Stimulated activated naive B cell treated with anti-CD40 and anti-IgM and Interleukin-4, amounts not matched to agents 10 μg/mL and 1 μg/mL and 100 μg/mL, for 72 hours (primary cell): ENCODE results near the gene OLA1.

Experiments
- ATAC-seq, 2 donors: fragments of 150-1000 bp; cut with Tn5 transposase; replicated peaks; 2 replicates each; pipeline ENCODE4 v1.10.0; 2021; ENCODE audit warnings: moderate library complexity in 1 of 2
- DNase-seq: peaks from one replicate; pipeline ENCODE4 v3.0.0; 2021
- H3K27ac Mint-ChIP-seq: one replicate; pipeline ENCODE4 v1.8.0; 2022; ENCODE audit warnings: mild to moderate bottlenecking, mixed read lengths
- H3K27me3 Mint-ChIP-seq, 2 donors: one replicate each; pipeline ENCODE4 v1.8.0; 2022; ENCODE audit warnings: mixed read lengths in 2 of 2
- H3K36me3 Mint-ChIP-seq, 2 donors: one replicate each; pipeline ENCODE4 v1.8.0; 2022; ENCODE audit warnings: mixed read lengths in 2 of 2, mild to moderate bottlenecking in 1 of 2
- H3K4me1 Mint-ChIP-seq, 2 donors: one replicate each; pipeline ENCODE4 v1.8.0; 2022; ENCODE audit warnings: mixed read lengths in 2 of 2, mild to moderate bottlenecking in 1 of 2
- H3K4me3 Mint-ChIP-seq, 2 donors: one replicate each; pipeline ENCODE4 v1.8.0; 2022; ENCODE audit warnings: mild to moderate bottlenecking in 2 of 2, mixed read lengths in 2 of 2, moderate library complexity in 1 of 2
- H3K9me3 Mint-ChIP-seq, 2 donors: one replicate each; pipeline ENCODE4 v1.8.0; 2022; ENCODE audit warnings: mixed read lengths in 2 of 2, mild to moderate bottlenecking in 1 of 2

The OLA1 gene

GRCh38 chr2:174049895-174050294 lies 198.4 kb downstream of the OLA1 start:
- Mint-ChIP-seq H3K36me3 (no peaks in the 10 kb centered on the region), H3K27ac (no peak overlapping the region), H3K27me3 (peaks cover 5 to 10% of the 10 kb centered on the region in 2 donors), H3K4me1 (peaks cover 0 to under 1% of the 10 kb centered on the region in 2 donors), H3K9me3 (peaks cover 0 to 2% of the 10 kb centered on the region in 2 donors), H3K4me3 (no peak overlapping the region)
- DNase-seq: no peak
- no peak for ATAC-seq

GRCh38 chr2:174048243-174048642 lies 200.1 kb downstream of the OLA1 start:
- Mint-ChIP-seq H3K9me3 (peaks cover 0 to 2% of the 10 kb centered on the region in 2 donors), H3K4me1 (peaks cover 5 to 6% of the 10 kb centered on the region in 2 donors), H3K27me3 (peaks cover 4 to 5% of the 10 kb centered on the region in 2 donors), H3K27ac (no peak overlapping the region), H3K36me3 (no peaks in the 10 kb centered on the region), H3K4me3 (no peak overlapping the region)
- ATAC-seq (no peak), DNase-seq (no peak)

- H3K4me3 Mint-ChIP-seq: no peak overlapping the region
- ATAC-seq: no peak
- no peaks in the 10 kb centered on the region for H3K36me3 Mint-ChIP-seq
- no peak overlapping the region for H3K27ac Mint-ChIP-seq
- peaks cover 0 to 2% of the 10 kb centered on the region in 2 donors for H3K9me3 Mint-ChIP-seq
- H3K27me3 Mint-ChIP-seq: peaks cover 3 to 5% of the 10 kb centered on the region in 2 donors
- DNase-seq: no peak
- H3K4me1 Mint-ChIP-seq: peaks cover 5 to 6% of the 10 kb centered on the region in 2 donors
These were observed 200.6 kb downstream of the OLA1 start for GRCh38 chr2:174047746-174048145.

GRCh38 chr2:174046172-174046571 lies 202.2 kb downstream of the OLA1 start:
- ATAC-seq (no peak), DNase-seq (no peak)
- Mint-ChIP-seq H3K27ac (no peak overlapping the region), H3K4me3 (no peak overlapping the region), H3K4me1 (peaks cover 5 to 6% of the 10 kb centered on the region in 2 donors), H3K27me3 (peaks cover 3 to 5% of the 10 kb centered on the region in 2 donors), H3K36me3 (no peaks in the 10 kb centered on the region), H3K9me3 (peaks cover 0 to 2% of the 10 kb centered on the region in 2 donors)

GRCh38 chr2:174044556-174044955 lies 203.8 kb downstream of the OLA1 start:
- ATAC-seq (no peak), DNase-seq (no peak)
- Mint-ChIP-seq H3K27ac (no peak overlapping the region), H3K36me3 (no peaks in the 10 kb centered on the region), H3K27me3 (peaks cover 3 to 5% of the 10 kb centered on the region in 2 donors), H3K4me3 (no peak overlapping the region), H3K4me1 (peaks cover 10 to 13% of the 10 kb centered on the region in 2 donors), H3K9me3 (peaks cover 0 to 2% of the 10 kb centered on the region in 2 donors)

GRCh38 chr2:174040417-174040701 lies 208.0 kb downstream of the OLA1 start:
- Mint-ChIP-seq H3K4me3 (no peak overlapping the region), H3K27me3 (peaks cover 5 to 7% of the 10 kb centered on the region in 2 donors), H3K27ac (no peak overlapping the region), H3K9me3 (no peaks in the 10 kb centered on the region), H3K36me3 (no peaks in the 10 kb centered on the region), H3K4me1 (peaks cover 21 to 36% of the 10 kb centered on the region in 2 donors)
- ATAC-seq (no peak), DNase-seq (no peak)

- Mint-ChIP-seq H3K36me3 (no peaks in the 10 kb centered on the region), H3K27me3 (peaks cover 4 to 5% of the 10 kb centered on the region in 2 donors), H3K9me3 (no peaks in the 10 kb centered on the region), H3K27ac (peak overlapping the region; percentile 97), H3K4me1 (peaks cover 19 to 36% of the 10 kb centered on the region in 2 donors), H3K4me3 (peak overlapping the region; percentile 46 to 55)
- ATAC-seq (peak; percentile 94 to 98), DNase-seq (peak; percentile 78)
These were observed 208.5 kb downstream of the OLA1 start for GRCh38 chr2:174039551-174040416.

GRCh38 chr2:174038462-174038861 lies 209.9 kb downstream of the OLA1 start:
- H3K4me3 Mint-ChIP-seq: no peak overlapping the region
- no peaks in the 10 kb centered on the region for H3K9me3 Mint-ChIP-seq
- DNase-seq (no peak), ATAC-seq (no peak)
- H3K4me1 Mint-ChIP-seq: peaks cover 20 to 30% of the 10 kb centered on the region in 2 donors
- H3K36me3 Mint-ChIP-seq: no peaks in the 10 kb centered on the region
- H3K27ac Mint-ChIP-seq: peak overlapping the region; percentile 60
- peaks cover 13 to 15% of the 10 kb centered on the region in 2 donors for H3K27me3 Mint-ChIP-seq

GRCh38 chr2:174036825-174037224 lies 211.5 kb downstream of the OLA1 start:
- no peak overlapping the region for H3K4me3 Mint-ChIP-seq

GRCh38 chr2:174035981-174036742 lies 212.2 kb downstream of the OLA1 start:
- no peak overlapping the region for H3K27ac Mint-ChIP-seq
- peaks cover 29 to 45% of the 10 kb centered on the region in 2 donors for H3K4me1 Mint-ChIP-seq
- DNase-seq: no peak
- H3K4me3 Mint-ChIP-seq: no peak overlapping the region
- peaks cover 13 to 15% of the 10 kb centered on the region in 2 donors for H3K27me3 Mint-ChIP-seq
- H3K36me3 Mint-ChIP-seq: no peaks in the 10 kb centered on the region
- ATAC-seq: no peak
- no peaks in the 10 kb centered on the region for H3K9me3 Mint-ChIP-seq

More at GRCh38 chr2:174036825-174037224, 211.5 kb downstream of the OLA1 start:
- no peaks in the 10 kb centered on the region for H3K9me3 Mint-ChIP-seq
- no peaks in the 10 kb centered on the region for H3K36me3 Mint-ChIP-seq
- peaks cover 27 to 41% of the 10 kb centered on the region in 2 donors for H3K4me1 Mint-ChIP-seq
- peaks cover 13 to 15% of the 10 kb centered on the region in 2 donors for H3K27me3 Mint-ChIP-seq
- no peak overlapping the region for H3K27ac Mint-ChIP-seq
- no peak for DNase-seq
- peak in 1 of 2 donors; percentile 8 for ATAC-seq

- Mint-ChIP-seq H3K36me3 (no peaks in the 10 kb centered on the region), H3K4me1 (peaks cover 30 to 44% of the 10 kb centered on the region in 2 donors), H3K9me3 (no peaks in the 10 kb centered on the region), H3K27me3 (peaks cover 13 to 15% of the 10 kb centered on the region in 2 donors), H3K27ac (no peak overlapping the region), H3K4me3 (no peak overlapping the region)
- no peak for DNase-seq
- no peak for ATAC-seq
These were observed 213.2 kb downstream of the OLA1 start for GRCh38 chr2:174035117-174035635.

GRCh38 chr2:174033163-174033550 lies 215.2 kb downstream of the OLA1 start:
- Mint-ChIP-seq H3K9me3 (no peaks in the 10 kb centered on the region), H3K4me3 (no peak overlapping the region), H3K27ac (no peak overlapping the region), H3K27me3 (peaks cover 13 to 15% of the 10 kb centered on the region in 2 donors), H3K36me3 (no peaks in the 10 kb centered on the region), H3K4me1 (peaks cover 19 to 23% of the 10 kb centered on the region in 2 donors)
- no peak for ATAC-seq
- no peak for DNase-seq

GRCh38 chr2:174031226-174031625 lies 217.1 kb downstream of the OLA1 start:
- peak overlapping the region; percentile 37 for H3K27ac Mint-ChIP-seq
- H3K9me3 Mint-ChIP-seq: no peaks in the 10 kb centered on the region
- no peak overlapping the region for H3K4me3 Mint-ChIP-seq
- H3K36me3 Mint-ChIP-seq: no peaks in the 10 kb centered on the region
- no peak for DNase-seq
- peaks cover 11% of the 10 kb centered on the region in 2 donors for H3K27me3 Mint-ChIP-seq
- no peak for ATAC-seq
- H3K4me1 Mint-ChIP-seq: peaks cover 14 to 15% of the 10 kb centered on the region in 2 donors

GRCh38 chr2:174028935-174029334 lies 219.4 kb downstream of the OLA1 start:
- ATAC-seq: no peak
- no peaks in the 10 kb centered on the region for H3K36me3 Mint-ChIP-seq
- H3K4me3 Mint-ChIP-seq: no peak overlapping the region
- H3K9me3 Mint-ChIP-seq: no peaks in the 10 kb centered on the region
- no peak overlapping the region for H3K27ac Mint-ChIP-seq
- no peak for DNase-seq
- peaks cover 13 to 15% of the 10 kb centered on the region in 2 donors for H3K4me1 Mint-ChIP-seq
- peaks cover 2 to 4% of the 10 kb centered on the region in 2 donors for H3K27me3 Mint-ChIP-seq
